Middle frontal gyrus (tissue), 1 donor: Measurements from ENCODE around the gene SIPA1L3.
"Not testable (repeated sequence)": the region's sequence is repeated elsewhere in the genome, so short reads cannot be mapped to it uniquely, and the experiment has no call there.

Experiments
- DNase-seq: peaks from one replicate; pipeline ENCODE4 v3.0.0-alpha.2; 2015; ENCODE audit warnings: low spot score; ENCODE audit errors: extremely low spot score

SIPA1L3 gene, protein sequence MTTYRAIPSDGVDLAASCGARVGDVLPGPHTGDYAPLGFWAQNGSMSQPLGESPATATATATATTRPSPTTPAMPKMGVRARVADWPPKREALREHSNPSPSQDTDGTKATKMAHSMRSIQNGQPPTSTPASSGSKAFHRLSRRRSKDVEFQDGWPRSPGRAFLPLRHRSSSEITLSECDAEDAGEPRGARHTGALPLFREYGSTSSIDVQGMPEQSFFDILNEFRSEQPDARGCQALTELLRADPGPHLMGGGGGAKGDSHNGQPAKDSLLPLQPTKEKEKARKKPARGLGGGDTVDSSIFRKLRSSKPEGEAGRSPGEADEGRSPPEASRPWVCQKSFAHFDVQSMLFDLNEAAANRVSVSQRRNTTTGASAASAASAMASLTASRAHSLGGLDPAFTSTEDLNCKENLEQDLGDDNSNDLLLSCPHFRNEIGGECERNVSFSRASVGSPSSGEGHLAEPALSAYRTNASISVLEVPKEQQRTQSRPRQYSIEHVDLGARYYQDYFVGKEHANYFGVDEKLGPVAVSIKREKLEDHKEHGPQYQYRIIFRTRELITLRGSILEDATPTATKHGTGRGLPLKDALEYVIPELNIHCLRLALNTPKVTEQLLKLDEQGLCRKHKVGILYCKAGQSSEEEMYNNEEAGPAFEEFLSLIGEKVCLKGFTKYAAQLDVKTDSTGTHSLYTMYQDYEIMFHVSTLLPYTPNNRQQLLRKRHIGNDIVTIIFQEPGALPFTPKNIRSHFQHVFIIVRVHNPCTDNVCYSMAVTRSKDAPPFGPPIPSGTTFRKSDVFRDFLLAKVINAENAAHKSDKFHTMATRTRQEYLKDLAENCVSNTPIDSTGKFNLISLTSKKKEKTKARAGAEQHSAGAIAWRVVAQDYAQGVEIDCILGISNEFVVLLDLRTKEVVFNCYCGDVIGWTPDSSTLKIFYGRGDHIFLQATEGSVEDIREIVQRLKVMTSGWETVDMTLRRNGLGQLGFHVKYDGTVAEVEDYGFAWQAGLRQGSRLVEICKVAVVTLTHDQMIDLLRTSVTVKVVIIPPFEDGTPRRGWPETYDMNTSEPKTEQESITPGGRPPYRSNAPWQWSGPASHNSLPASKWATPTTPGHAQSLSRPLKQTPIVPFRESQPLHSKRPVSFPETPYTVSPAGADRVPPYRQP (N-terminal part only)

GRCh38 chr19:37906869-37907734, at the start of gene SIPA1L3:
Gene SIPA1L3 (plus strand): TSS chr19:37907208. CDS start chr19:38081566, 174,358 bp downstream.
- DNase-seq: peak; percentile 93

- no peak for DNase-seq
Measured at GRCh38 chr19:37864501-37864900, 42.5 kb upstream of the SIPA1L3 start.

- not testable (repeated sequence) for DNase-seq
Measured at GRCh38 chr19:37865930-37866329, 41.1 kb upstream of the SIPA1L3 start.

GRCh38 chr19:37867831-37868230, 39.2 kb upstream of the SIPA1L3 start:
- DNase-seq: no peak

- no peak for DNase-seq
Measured at GRCh38 chr19:37869766-37870340, 37.2 kb upstream of the SIPA1L3 start.

- no peak for DNase-seq
Measured at GRCh38 chr19:37872383-37872782, 34.6 kb upstream of the SIPA1L3 start.

GRCh38 chr19:37874784-37875183, 32.2 kb upstream of the SIPA1L3 start:
- DNase-seq: no peak

- DNase-seq: no peak
Measured at GRCh38 chr19:37876032-37876431, 31.0 kb upstream of the SIPA1L3 start.

DNA sequence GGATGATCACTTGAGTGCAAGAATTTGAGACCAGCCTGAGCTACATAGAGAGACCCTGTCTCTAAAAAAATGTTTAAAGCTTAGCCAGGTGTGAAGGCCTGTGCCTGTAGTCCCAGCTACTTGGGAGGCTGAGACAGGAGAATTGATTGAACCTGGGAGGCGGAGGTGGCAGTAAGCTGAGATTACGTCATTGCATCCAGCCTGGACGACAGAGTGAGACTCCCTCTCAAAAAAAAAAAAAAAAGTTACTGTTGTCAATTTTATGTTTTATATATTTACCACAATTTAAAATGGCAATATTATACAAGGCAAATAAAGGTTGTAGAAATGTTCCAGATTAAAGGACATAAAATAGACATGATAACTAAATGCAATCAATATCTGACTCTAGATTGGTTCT, 29.9 kb upstream of the SIPA1L3 start:
- no peak for DNase-seq

- no peak for DNase-seq
Measured at GRCh38 chr19:37885392-37885791, 21.6 kb upstream of the SIPA1L3 start.

DNA sequence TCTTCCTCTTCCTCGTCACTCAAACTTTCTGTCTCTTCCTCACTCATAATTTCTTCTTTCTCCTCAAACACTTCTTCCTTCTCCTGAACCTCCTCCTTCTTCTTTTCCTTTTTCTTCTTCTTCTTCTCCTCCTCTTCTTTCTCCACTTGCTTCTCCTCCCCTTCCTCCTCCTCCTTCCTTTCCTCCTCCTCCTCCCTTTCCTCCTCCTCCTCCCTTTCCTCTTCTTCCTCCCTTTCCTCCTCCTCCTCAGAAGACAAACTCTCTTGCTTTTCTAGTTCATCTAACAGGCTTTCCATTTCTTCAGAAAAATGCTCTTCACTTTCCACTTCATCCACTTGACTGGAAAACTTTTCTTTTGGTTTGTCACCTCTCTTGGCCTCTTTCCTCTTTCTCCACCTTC, 20.4 kb upstream of the SIPA1L3 start:
- DNase-seq: no peak

- no peak for DNase-seq
Measured at GRCh38 chr19:37893845-37894575, 13.0 kb upstream of the SIPA1L3 start.

DNA sequence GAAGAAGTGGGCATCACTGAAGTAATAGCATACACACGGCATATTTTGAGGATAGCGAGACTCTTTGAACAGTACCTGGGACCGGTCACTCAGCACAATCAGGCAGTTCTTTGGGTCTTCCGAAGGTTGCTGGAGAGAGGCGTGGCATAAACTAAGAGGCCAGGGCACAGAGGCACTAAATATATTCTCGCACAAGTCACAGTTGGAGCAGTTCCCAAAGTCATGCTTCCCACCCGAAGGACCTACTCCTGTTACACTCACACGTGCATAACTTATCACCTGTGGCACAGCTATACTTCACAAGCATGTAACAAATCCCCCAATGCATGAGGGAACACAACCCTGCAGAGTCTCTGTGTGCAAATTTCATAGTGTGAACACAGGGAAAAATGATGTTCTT, 10.8 kb upstream of the SIPA1L3 start:
- no peak for DNase-seq

- DNase-seq: no peak
Measured at GRCh38 chr19:37899453-37899852, 7.6 kb upstream of the SIPA1L3 start.

DNA sequence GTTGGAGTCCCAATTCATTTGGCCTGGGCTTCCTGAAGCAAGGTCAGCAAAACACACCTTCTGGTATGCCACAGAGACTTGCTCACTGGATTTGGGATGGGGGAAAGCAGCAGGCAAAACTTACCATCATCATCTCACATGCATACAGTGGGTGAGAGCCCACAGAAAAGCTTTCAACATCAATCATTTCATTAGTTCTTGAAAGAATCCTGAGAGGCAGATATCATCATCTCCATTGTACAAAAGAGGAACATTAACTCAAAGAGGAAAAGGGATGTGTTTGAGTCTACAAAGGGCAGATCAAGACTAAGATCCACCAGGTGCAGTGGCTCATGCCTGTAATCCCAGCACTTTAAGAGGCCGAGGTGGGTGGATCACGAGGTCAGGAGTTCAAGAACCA, 7.0 kb upstream of the SIPA1L3 start:
- DNase-seq: no peak

DNA sequence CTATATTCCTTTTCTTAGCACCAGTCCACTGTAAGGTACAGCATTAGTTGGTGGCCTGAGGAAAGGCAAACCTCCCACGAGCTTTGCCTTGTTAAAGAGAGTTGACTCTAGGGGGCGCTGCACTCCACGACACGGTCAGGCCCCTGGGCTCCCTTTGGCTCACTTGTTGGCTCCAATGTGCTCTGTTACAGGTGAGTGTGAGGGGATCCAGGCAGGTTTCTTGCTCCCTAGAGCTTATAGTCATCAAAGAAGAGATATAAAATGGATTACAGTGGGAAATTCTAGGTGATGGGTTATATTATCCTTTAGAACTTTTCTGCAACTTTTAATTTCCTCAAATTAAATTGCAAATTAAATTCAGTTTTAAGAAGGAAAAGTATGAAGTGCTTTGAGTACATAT, 4.3 kb upstream of the SIPA1L3 start:
- DNase-seq: peak; percentile 79

DNA sequence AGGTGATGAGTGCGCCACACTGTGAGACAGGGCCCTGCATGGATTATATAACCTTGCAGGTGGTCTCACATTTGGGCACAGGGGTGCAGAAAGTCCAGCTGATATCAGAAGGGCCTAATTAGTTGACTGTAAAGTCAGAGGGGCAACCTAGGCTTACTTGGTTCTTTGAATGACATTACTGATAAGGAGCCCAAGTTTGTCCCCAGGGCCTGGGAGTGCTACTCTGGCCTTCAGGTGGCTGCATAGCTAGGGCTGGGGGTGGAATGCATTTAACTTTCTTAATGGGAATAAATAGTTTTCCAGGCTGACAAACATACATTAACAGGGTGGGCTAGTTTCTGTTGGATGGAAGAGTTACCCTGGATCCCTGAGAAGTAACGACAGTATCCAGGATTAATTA, 3.9 kb upstream of the SIPA1L3 start:
- DNase-seq: no peak

- no peak for DNase-seq
Measured at GRCh38 chr19:37905946-37906868, 801 bp upstream of the SIPA1L3 start, which contains the start of gene WDR87. Gene WDR87 (minus strand): TSS chr19:37906594. CDS start chr19:37898239, 8,355 bp downstream.
